Left lung (tissue), 10 donors: Measurements from ENCODE around the gene ZNF598. TPM values are rescaled to one million over a fixed set of nuclear protein-coding genes. Genes with fewer than 3 reads are reported as not detected.

Experiments
- ATAC-seq: fragments of 200-7000 bp; cut with Tn5 transposase; one replicate; pipeline ENCODE4 v1.9.1; 2020; ENCODE audit warnings: moderate library complexity
- DNase-seq, 4 donors: peaks; one replicate each; pipeline ENCODE4 v3.0.0-alpha.2; 2013 to 2020
- H3K27ac ChIP-seq, 2 donors: fragments of 200-600 bp; sonication (generic) in 1 of 2; one replicate each; pipeline versions ENCODE4 v1.5.0 to v1.8.0; 2020 to 2021
- H3K27me3 ChIP-seq, 2 donors: fragments of 200-600 bp; sonication (generic) in 1 of 2; one replicate each; pipeline versions ENCODE4 v1.5.0 to v1.8.0; 2020 to 2021
- H3K36me3 ChIP-seq, 2 donors: fragments of 200-600 bp; sonication (generic) in 1 of 2; one replicate each; pipeline versions ENCODE4 v1.5.0 to v1.8.0; 2020 to 2021
- H3K4me1 ChIP-seq, 2 donors: fragments of 200-600 bp; one replicate each; pipeline ENCODE4 v1.8.0; 2021
- H3K4me3 ChIP-seq, 2 donors: fragments of 200-600 bp; sonication (generic) in 1 of 2; one replicate each; pipeline versions ENCODE4 v1.5.0 to v1.8.0; 2020 to 2021; ENCODE audit warnings: mild to moderate bottlenecking in 1 of 2
- H3K9me3 ChIP-seq, 2 donors: fragments of 200-600 bp; sonication (generic) in 1 of 2; one replicate each; pipeline versions ENCODE4 v1.5.0 to v1.8.0; 2020 to 2021
- CTCF ChIP-seq, 2 donors: fragments of 200-600 bp; sonication (generic) in 1 of 2; IDR thresholded peaks; one replicate each; pipeline versions ENCODE4 v1.5.0 to v1.8.0; 2021; ENCODE audit warnings: antibody characterized with exemption in 2 of 2
- intact Hi-C, 2 donors: fragments of 100-400 bp; cut with DNase I; formaldehyde crosslinking; loops; one replicate each; pipeline versions ENCODE4 v1.11.2 to v1.14.2; 2022
- polyA plus RNA-seq, 6 donors: library from polyadenylated mRNA; unstranded; fragments of 120-200 nt; gene quantifications; one replicate each; pipeline ENCODE4 v1.2.1, GENCODE V29; 2013; ENCODE audit not compliant: insufficient read length in 6 of 6
- total RNA-seq, 2 donors: library from RNA; stranded (reverse); fragmentation: NEBNext Ultra II Directional; extraction: Animal tissue kit (Norgen Biotek cat#: 25700); gene quantifications; one replicate each; pipeline ENCODE4 v1.2.1, GENCODE V29; 2021
- donor health status: DM: no; HTN: yes; CAD: no.
- donor health status: DM: no; HTN: no; CAD: no.

ZNF598 gene
- total and polyA plus RNA-seq, 8 donors = 15.2 to 45.9 (median 23.1) TPM

GRCh38 chr16:2025251-2025650 lies 15.6 kb upstream of the ZNF598 start:
- peak overlapping the region in 1 of 2 donors; percentile 71 for H3K27ac ChIP-seq
- H3K36me3 ChIP-seq = peaks cover 0 to 6% of the 10 kb centered on the region in 2 donors
- ATAC-seq (no peak), DNase-seq (peak in 1 of 4 donors; percentile 74)
- no peak overlapping the region for H3K4me3 ChIP-seq
- intact Hi-C loops = no loop called here
- peaks cover 18 to 70% of the 10 kb centered on the region in 2 donors for H3K4me1 ChIP-seq
- no peaks in the 10 kb centered on the region for H3K9me3 ChIP-seq
- no peak for TF ChIP-seq CTCF (IDR thresholded peaks at IDR 0.05)
- H3K27me3 ChIP-seq = peaks cover 8 to 66% of the 10 kb centered on the region in 2 donors

GRCh38 chr16:2024032-2024420 lies 14.4 kb upstream of the ZNF598 start:
- Histone ChIP-seq H3K4me3 (peak overlapping the region in 1 of 2 donors; percentile 29), H3K4me1 (peaks cover 22 to 69% of the 10 kb centered on the region in 2 donors)
- intact Hi-C loops = loop anchor here in 1 of 2 donors (5.0 kb wide), 1 partner anchor 128 kb away; no protein-coding TSS in a partner anchor

GRCh38 chr16:2023092-2024031 lies 13.7 kb upstream of the ZNF598 start:
- Histone ChIP-seq H3K27ac (peak overlapping the region; percentile 50 to 71), H3K4me1 (peaks cover 22 to 63% of the 10 kb centered on the region in 2 donors), H3K27me3 (peaks cover 20 to 79% of the 10 kb centered on the region in 2 donors), H3K36me3 (no peaks in the 10 kb centered on the region), H3K4me3 (peak overlapping the region in 1 of 2 donors; percentile 29), H3K9me3 (no peaks in the 10 kb centered on the region)
- intact Hi-C loops = loop anchor here in 1 of 2 donors (5.0 kb wide), 1 partner anchor 129 kb away; no protein-coding TSS in a partner anchor
- TF ChIP-seq CTCF (IDR thresholded peaks at IDR 0.05) = peak; percentile 92 to 99
- peak; percentile 95 for ATAC-seq
- peak; percentile 89 to 100 (median 94) for DNase-seq

More at GRCh38 chr16:2024032-2024420, 14.4 kb upstream of the ZNF598 start:
- DNase-seq = peak in 1 of 4 donors; percentile 56
- H3K27ac ChIP-seq = peak overlapping the region; percentile 50 to 71
- ATAC-seq = no peak
- no peaks in the 10 kb centered on the region for H3K36me3 ChIP-seq
- peaks cover 20 to 78% of the 10 kb centered on the region in 2 donors for H3K27me3 ChIP-seq
- H3K9me3 ChIP-seq = no peaks in the 10 kb centered on the region
- TF ChIP-seq CTCF (IDR thresholded peaks at IDR 0.05) = no peak

- intact Hi-C loops = loop anchor here in 1 of 2 donors (5.0 kb wide), 1 partner anchor 130 kb away; no protein-coding TSS in a partner anchor
- ATAC-seq = peak; percentile 8
Observed at GRCh38 chr16:2022723-2023091, 13.1 kb upstream of the ZNF598 start.

More at GRCh38 chr16:2022723-2023091, 13.1 kb upstream of the ZNF598 start:
- DNase-seq = peak in 1 of 4 donors; percentile 53
- Histone ChIP-seq H3K4me1 (peaks cover 17 to 56% of the 10 kb centered on the region in 2 donors), H3K4me3 (peak overlapping the region in 1 of 2 donors; percentile 29), H3K27ac (peak overlapping the region in 1 of 2 donors; percentile 71), H3K27me3 (peaks cover 20 to 79% of the 10 kb centered on the region in 2 donors), H3K9me3 (no peaks in the 10 kb centered on the region), H3K36me3 (no peaks in the 10 kb centered on the region)
- TF ChIP-seq CTCF (IDR thresholded peaks at IDR 0.05) = no peak
